GM23338 (cell line): ENCODE data around the gene BMPR1B.

Experiments used
- EZH2 ChIP-seq: fragments of 200-600 bp; sonication (generic); IDR thresholded peaks from one replicate; pipeline ENCODE4 v1.8.0; 2017; ENCODE audit warnings: antibody characterized with exemption, mild to moderate bottlenecking, low read depth; ENCODE audit not compliant: unreplicated experiment
- EZH2phosphoT487 ChIP-seq: fragments of 200-600 bp; sonication (generic); IDR thresholded peaks from one replicate; pipeline ENCODE4 v1.8.1; 2018; ENCODE audit warnings: antibody characterized with exemption; ENCODE audit not compliant: unreplicated experiment
- JUNB ChIP-seq: IDR thresholded peaks from one replicate; pipeline ENCODE4 v1.6.1; 2016; ENCODE audit warnings: antibody characterized with exemption; ENCODE audit not compliant: unreplicated experiment
- NANOG ChIP-seq: IDR thresholded peaks from 2 replicates; pipeline ENCODE4 v1.6.1; 2016; ENCODE audit warnings: antibody characterized with exemption, borderline replicate concordance
- POLR2AphosphoS5 ChIP-seq: IDR thresholded peaks from 2 replicates; pipeline ENCODE4 v1.6.1; 2016; ENCODE audit warnings: antibody characterized with exemption, low read depth
- ZNF114 ChIP-seq: fragments of 250-450 bp; sonication (Bioruptor Pico); IDR thresholded peaks from 2 replicates; pipeline ENCODE4 v1.5.0; 2020; ENCODE audit warnings: mild to moderate bottlenecking, moderate library complexity
- TF ChIP-seq, protein P1 (sequence below), 2 experiments: fragments of 200-600 bp in 1 of 2; sonication (generic) in 1 of 2; conservative IDR thresholded peaks; 2 replicates each; pipeline versions ENCODE4 v1.5.1 to v1.6.1; 2016 to 2017; ENCODE audit warnings: antibody characterized with exemption in 2 of 2, low read depth in 2 of 2, mild to moderate bottlenecking in 2 of 2, moderate library complexity in 1 of 2
- TF ChIP-seq, protein P2 (sequence below): IDR thresholded peaks from 2 replicates; pipeline ENCODE4 v1.6.1; 2016; ENCODE audit warnings: antibody characterized with exemption

DNA sequence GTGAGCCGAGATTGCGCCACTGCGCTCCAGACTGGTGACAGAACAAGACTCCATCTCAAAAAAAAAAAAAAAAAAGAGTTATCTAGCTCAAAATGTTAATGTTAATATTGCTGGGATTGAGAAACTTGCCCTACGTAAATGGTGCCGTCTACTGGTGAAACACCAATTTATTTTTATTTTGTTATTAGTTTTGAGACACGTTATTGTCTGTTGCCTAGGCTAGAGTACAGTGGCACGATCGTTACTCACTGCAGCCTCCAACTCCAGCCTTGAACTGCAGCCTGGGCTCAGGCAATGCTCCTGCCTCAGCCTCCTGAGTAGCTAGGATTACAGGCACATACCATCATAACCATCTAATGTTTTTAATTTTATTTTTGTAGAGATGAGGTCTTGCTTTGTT, 262.8 kb downstream of the BMPR1B start:
- TF ChIP-seq, protein P1, sequence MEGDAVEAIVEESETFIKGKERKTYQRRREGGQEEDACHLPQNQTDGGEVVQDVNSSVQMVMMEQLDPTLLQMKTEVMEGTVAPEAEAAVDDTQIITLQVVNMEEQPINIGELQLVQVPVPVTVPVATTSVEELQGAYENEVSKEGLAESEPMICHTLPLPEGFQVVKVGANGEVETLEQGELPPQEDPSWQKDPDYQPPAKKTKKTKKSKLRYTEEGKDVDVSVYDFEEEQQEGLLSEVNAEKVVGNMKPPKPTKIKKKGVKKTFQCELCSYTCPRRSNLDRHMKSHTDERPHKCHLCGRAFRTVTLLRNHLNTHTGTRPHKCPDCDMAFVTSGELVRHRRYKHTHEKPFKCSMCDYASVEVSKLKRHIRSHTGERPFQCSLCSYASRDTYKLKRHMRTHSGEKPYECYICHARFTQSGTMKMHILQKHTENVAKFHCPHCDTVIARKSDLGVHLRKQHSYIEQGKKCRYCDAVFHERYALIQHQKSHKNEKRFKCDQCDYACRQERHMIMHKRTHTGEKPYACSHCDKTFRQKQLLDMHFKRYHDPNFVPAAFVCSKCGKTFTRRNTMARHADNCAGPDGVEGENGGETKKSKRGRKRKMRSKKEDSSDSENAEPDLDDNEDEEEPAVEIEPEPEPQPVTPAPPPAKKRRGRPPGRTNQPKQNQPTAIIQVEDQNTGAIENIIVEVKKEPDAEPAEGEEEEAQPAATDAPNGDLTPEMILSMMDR (conservative IDR thresholded peaks at IDR 0.05; ENCODE audit: low read depth in 2 of 2) = no peak
- TF ChIP-seq EZH2phosphoT487 = no peak
- no peak for TF ChIP-seq JUNB
- TF ChIP-seq EZH2 = no peak
- no peak for TF ChIP-seq POLR2AphosphoS5
- TF ChIP-seq NANOG = no peak
- no peak for TF ChIP-seq ZNF114 (CRISPR knock-in tag)
- TF ChIP-seq, protein P2, sequence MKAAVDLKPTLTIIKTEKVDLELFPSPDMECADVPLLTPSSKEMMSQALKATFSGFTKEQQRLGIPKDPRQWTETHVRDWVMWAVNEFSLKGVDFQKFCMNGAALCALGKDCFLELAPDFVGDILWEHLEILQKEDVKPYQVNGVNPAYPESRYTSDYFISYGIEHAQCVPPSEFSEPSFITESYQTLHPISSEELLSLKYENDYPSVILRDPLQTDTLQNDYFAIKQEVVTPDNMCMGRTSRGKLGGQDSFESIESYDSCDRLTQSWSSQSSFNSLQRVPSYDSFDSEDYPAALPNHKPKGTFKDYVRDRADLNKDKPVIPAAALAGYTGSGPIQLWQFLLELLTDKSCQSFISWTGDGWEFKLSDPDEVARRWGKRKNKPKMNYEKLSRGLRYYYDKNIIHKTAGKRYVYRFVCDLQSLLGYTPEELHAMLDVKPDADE = no peak
